Measurements from ENCODE around the gene MYEOV.

GRCh38 chr11:69330330-69330729 is 36.4 kb downstream of the MYEOV start:
- TF ChIP-seq CTCF (IDR thresholded peaks at IDR 0.05; ENCODE audit: low read depth, low read length) (no peak), EZH2phosphoT487 (IDR thresholded peaks at IDR 0.05; ENCODE audit: low read depth) (no peak)

All from OCI-LY3 (cell line).